ENCODE measurements around the gene TRAF4. TPM values are rescaled to one million over a fixed set of nuclear protein-coding genes. Genes with fewer than 3 reads are reported as not detected.

Gene TRAF4
- total RNA-seq, 1 donor: 21.3 TPM

GRCh38 chr17:28751600-28752366 lies 8.0 kb downstream of the TRAF4 start:
- no peak for TF ChIP-seq CTCF (IDR thresholded peaks at IDR 0.05; ENCODE audit: insufficient read depth, low read length)

GRCh38 chr17:28755486-28755885 lies 11.7 kb downstream of the TRAF4 start:
- no peak for TF ChIP-seq CTCF (IDR thresholded peaks at IDR 0.05; ENCODE audit: insufficient read depth, low read length)
- no peak for DNase-seq (ENCODE audit: low read depth)

More at GRCh38 chr17:28751600-28752366, 8.0 kb downstream of the TRAF4 start:
- no peak for DNase-seq (ENCODE audit: low read depth)
- no peak overlapping the region for H3K4me3 ChIP-seq (ENCODE audit: low read depth, low read length)

GRCh38 chr17:28756049-28756804 lies 12.4 kb downstream of the TRAF4 start:
- no peak for TF ChIP-seq CTCF (IDR thresholded peaks at IDR 0.05; ENCODE audit: insufficient read depth, low read length)
- DNase-seq (ENCODE audit: low read depth): no peak
- no peak overlapping the region for H3K4me3 ChIP-seq (ENCODE audit: low read depth, low read length)

More at GRCh38 chr17:28755486-28755885, 11.7 kb downstream of the TRAF4 start:
- H3K4me3 ChIP-seq (ENCODE audit: low read depth, low read length): no peak overlapping the region

- no peak overlapping the region for H3K4me3 ChIP-seq (ENCODE audit: low read depth, low read length)
- no peak for DNase-seq (ENCODE audit: low read depth)
- TF ChIP-seq CTCF (IDR thresholded peaks at IDR 0.05; ENCODE audit: insufficient read depth, low read length): no peak
Observed at GRCh38 chr17:28758411-28759121, 14.8 kb downstream of the TRAF4 start.

- no peak for DNase-seq (ENCODE audit: low read depth)
- TF ChIP-seq CTCF (IDR thresholded peaks at IDR 0.05; ENCODE audit: insufficient read depth, low read length): no peak
- H3K4me3 ChIP-seq (ENCODE audit: low read depth, low read length): no peak overlapping the region
Observed at GRCh38 chr17:28759256-28759865, 15.6 kb downstream of the TRAF4 start.

Data from fibroblast of the aortic adventitia (primary cell).